Neural cell (in vitro differentiated cells): ENCODE data around the gene RUBCNL. TPM values are rescaled to one million over a fixed set of nuclear protein-coding genes. Genes with fewer than 3 reads are reported as not detected.

Source experiments
- H2AFZ ChIP-seq: fragments of 200-600, 300-800 bp; sonication (generic), shearing (Covaris generic); 2 replicates; pipeline ENCODE4 v1.6.0; 2014; ENCODE audit warnings: low read depth, mild to moderate bottlenecking, antibody characterized with exemption, low read length, moderate library complexity
- H3F3A ChIP-seq: fragments of 200-600 bp; shearing (Covaris generic); 2 replicates; pipeline ENCODE4 v1.6.1; 2016; ENCODE audit warnings: mild to moderate bottlenecking, moderate library complexity, mixed read lengths, antibody characterized with exemption, low read length; ENCODE audit not compliant: insufficient read depth, poor library complexity, severe bottlenecking
- H3K27ac ChIP-seq: fragments of 200-600, 300-800 bp; sonication (generic), shearing (Covaris generic); 2 replicates; pipeline ENCODE4 v1.5.1; 2014; ENCODE audit warnings: mild to moderate bottlenecking, low read length, moderate library complexity
- H3K27me3 ChIP-seq: fragments of 300-800, 200-600 bp; sonication (generic), shearing (Covaris generic); 2 replicates; pipeline ENCODE4 v1.6.0; 2014; ENCODE audit warnings: mild to moderate bottlenecking, low read depth, low read length, moderate library complexity; ENCODE audit not compliant: insufficient read depth
- H3K36me3 ChIP-seq: fragments of 300-800, 200-600 bp; sonication (generic), shearing (Covaris generic); 2 replicates; pipeline ENCODE4 v1.5.1; 2014; ENCODE audit warnings: mild to moderate bottlenecking, antibody characterized with exemption, low read length, moderate library complexity; ENCODE audit not compliant: insufficient read depth
- H3K4me2 ChIP-seq: fragments of 300-800, 200-600 bp; sonication (generic), shearing (Covaris generic); 2 replicates; pipeline ENCODE4 v1.6.0; 2014; ENCODE audit warnings: mild to moderate bottlenecking, low read length
- H3K4me3 ChIP-seq: fragments of 300-800, 200-600 bp; sonication (generic), shearing (Covaris generic); 2 replicates; pipeline ENCODE4 v1.5.1; 2014; ENCODE audit warnings: mild to moderate bottlenecking, low read length, moderate library complexity
- H3K79me2 ChIP-seq: fragments of 200-600 bp; shearing (Covaris generic); replicated peaks from 2 replicates; pipeline ENCODE4 v1.6.0; 2014; ENCODE audit warnings: mild to moderate bottlenecking, low read length, moderate library complexity; ENCODE audit not compliant: insufficient read depth
- H3K9ac ChIP-seq: fragments of 300-800, 200-600 bp; sonication (generic), shearing (Covaris generic); 2 replicates; pipeline ENCODE4 v1.6.1; 2016; ENCODE audit warnings: mild to moderate bottlenecking, low read length, mixed read lengths
- H3K9me2 ChIP-seq: fragments of 200-600 bp; shearing (Covaris generic); 2 replicates; pipeline ENCODE4 v1.6.1; 2016; ENCODE audit warnings: mild to moderate bottlenecking, low read length, mixed read lengths; ENCODE audit not compliant: insufficient read depth
- H3K9me3 ChIP-seq: fragments of 200-600, 300-800 bp; sonication (generic), shearing (Covaris generic); 2 replicates; pipeline ENCODE4 v1.6.1; 2016; ENCODE audit warnings: mild to moderate bottlenecking, mixed run types, low read length, moderate library complexity, mixed read lengths
- H4K20me1 ChIP-seq: fragments of 200-600 bp; shearing (Covaris generic); 2 replicates; pipeline ENCODE4 v1.6.1; 2016; ENCODE audit warnings: mild to moderate bottlenecking, mixed run types; ENCODE audit not compliant: insufficient read depth
- EP300 ChIP-seq: fragments of 450-650 bp; conservative IDR thresholded peaks from 2 replicates; pipeline ENCODE4 v1.6.1; 2014; ENCODE audit warnings: antibody characterized with exemption, mild to moderate bottlenecking, moderate library complexity; ENCODE audit not compliant: poor library complexity, severe bottlenecking
- EZH2 ChIP-seq: fragments of 200-600, 300-800 bp; shearing (Covaris generic), sonication (generic); IDR thresholded peaks from 2 replicates; pipeline ENCODE4 v1.6.1; 2014; ENCODE audit warnings: antibody characterized with exemption, low read length, borderline replicate concordance, mild to moderate bottlenecking; ENCODE audit not compliant: insufficient read depth, poor library complexity, severe bottlenecking
- MXI1 ChIP-seq: fragments of 450-650 bp; conservative IDR thresholded peaks from 2 replicates; pipeline ENCODE4 v1.6.1; 2014; ENCODE audit warnings: antibody characterized with exemption, mild to moderate bottlenecking; ENCODE audit not compliant: poor library complexity, severe bottlenecking
- POLR2AphosphoS5 ChIP-seq: IDR thresholded peaks from 2 replicates; pipeline ENCODE4 v1.6.1; 2012
- RAD21 ChIP-seq: fragments of 450-650 bp; conservative IDR thresholded peaks from 2 replicates; pipeline ENCODE4 v1.6.1; 2014; ENCODE audit warnings: antibody characterized with exemption, mild to moderate bottlenecking, moderate library complexity
- REST ChIP-seq: IDR thresholded peaks from 2 replicates; pipeline ENCODE4 v1.6.1; 2012; ENCODE audit warnings: borderline replicate concordance
- SMC3 ChIP-seq: fragments of 450-650 bp; conservative IDR thresholded peaks from 2 replicates; pipeline ENCODE4 v1.6.1; 2014; ENCODE audit warnings: antibody characterized with exemption, mild to moderate bottlenecking, moderate library complexity; ENCODE audit not compliant: poor library complexity
- TAF1 ChIP-seq: IDR thresholded peaks from 2 replicates; pipeline ENCODE4 v1.6.1; 2012; ENCODE audit warnings: low read depth
- polyA plus RNA-seq: library from polyadenylated mRNA; depleted of rRNA; stranded (reverse); fragments of >200 nt; gene quantifications from 2 replicates; pipeline ENCODE4 v1.2.3, GENCODE V29; 2014
- TF ChIP-seq, protein P1 (sequence below): fragments of 450-650 bp; IDR thresholded peaks from 2 replicates; pipeline ENCODE4 v1.5.1; 2014; ENCODE audit warnings: antibody characterized with exemption, mild to moderate bottlenecking, moderate library complexity; ENCODE audit not compliant: poor library complexity, severe bottlenecking

Gene RUBCNL
- polyA plus RNA-seq, 1 donor from 2014 or later = not detected

- TF ChIP-seq RAD21 = no peak
- TF ChIP-seq, protein P1, sequence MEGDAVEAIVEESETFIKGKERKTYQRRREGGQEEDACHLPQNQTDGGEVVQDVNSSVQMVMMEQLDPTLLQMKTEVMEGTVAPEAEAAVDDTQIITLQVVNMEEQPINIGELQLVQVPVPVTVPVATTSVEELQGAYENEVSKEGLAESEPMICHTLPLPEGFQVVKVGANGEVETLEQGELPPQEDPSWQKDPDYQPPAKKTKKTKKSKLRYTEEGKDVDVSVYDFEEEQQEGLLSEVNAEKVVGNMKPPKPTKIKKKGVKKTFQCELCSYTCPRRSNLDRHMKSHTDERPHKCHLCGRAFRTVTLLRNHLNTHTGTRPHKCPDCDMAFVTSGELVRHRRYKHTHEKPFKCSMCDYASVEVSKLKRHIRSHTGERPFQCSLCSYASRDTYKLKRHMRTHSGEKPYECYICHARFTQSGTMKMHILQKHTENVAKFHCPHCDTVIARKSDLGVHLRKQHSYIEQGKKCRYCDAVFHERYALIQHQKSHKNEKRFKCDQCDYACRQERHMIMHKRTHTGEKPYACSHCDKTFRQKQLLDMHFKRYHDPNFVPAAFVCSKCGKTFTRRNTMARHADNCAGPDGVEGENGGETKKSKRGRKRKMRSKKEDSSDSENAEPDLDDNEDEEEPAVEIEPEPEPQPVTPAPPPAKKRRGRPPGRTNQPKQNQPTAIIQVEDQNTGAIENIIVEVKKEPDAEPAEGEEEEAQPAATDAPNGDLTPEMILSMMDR = no peak
- no peak for TF ChIP-seq EP300
- H3K27me3 ChIP-seq = no peaks in the 10 kb centered on the region
- no peak overlapping the region for H3K4me2 ChIP-seq
- H2AFZ ChIP-seq = no peak overlapping the region
- no peaks in the 10 kb centered on the region for H3F3A ChIP-seq
- no peaks in the 10 kb centered on the region for H3K9me3 ChIP-seq
- H3K9me2 ChIP-seq = no peaks in the 10 kb centered on the region
- H3K4me3 ChIP-seq = no peak overlapping the region
- no peak overlapping the region for H3K9ac ChIP-seq
- H3K36me3 ChIP-seq = no peaks in the 10 kb centered on the region
- H3K27ac ChIP-seq = no peak overlapping the region
- no peaks in the 10 kb centered on the region for H4K20me1 ChIP-seq
- H3K79me2 ChIP-seq = no peaks in the 10 kb centered on the region
These were observed 66.6 kb downstream of the RUBCNL start for GRCh38 chr13:46320406-46320805.

- Histone ChIP-seq H3K9me2 (no peaks in the 10 kb centered on the region), H3F3A (no peaks in the 10 kb centered on the region), H2AFZ (no peak overlapping the region), H4K20me1 (no peaks in the 10 kb centered on the region), H3K79me2 (no peaks in the 10 kb centered on the region), H3K9me3 (no peaks in the 10 kb centered on the region), H3K4me2 (no peak overlapping the region), H3K27me3 (no peaks in the 10 kb centered on the region), H3K9ac (no peak overlapping the region), H3K4me3 (no peak overlapping the region), H3K27ac (no peak overlapping the region), H3K36me3 (no peaks in the 10 kb centered on the region)
- TF ChIP-seq EP300 (no peak), POLR2AphosphoS5 (no peak), TAF1 (no peak), RAD21 (no peak), REST (no peak), SMC3 (no peak), MXI1 (no peak), EZH2 (no peak)
- TF ChIP-seq, protein P1 = no peak
These were observed 68.1 kb downstream of the RUBCNL start for GRCh38 chr13:46318986-46319385.
